CD4-positive, alpha-beta T cell treated with Interleukin-4 for 1 hour (primary cell): ENCODE data around the gene OFD1.
"Not testable (repeated sequence)": the region's sequence is repeated elsewhere in the genome, so short reads cannot be mapped to it uniquely, and the experiment has no call there.

Source experiments
- DNase-seq, 2 donors: peaks; one replicate each; pipeline ENCODE4 v3.0.0-alpha.2; 2020 to 2022

OFD1 gene

GRCh38 chrX:13703589-13703988 lies 31.0 kb upstream of the OFD1 start:
- DNase-seq, result no peak

GRCh38 chrX:13711141-13711540 lies 23.4 kb upstream of the OFD1 start:
- no peak for DNase-seq

GRCh38 chrX:13716455-13716854 lies 18.1 kb upstream of the OFD1 start:
- no peak for DNase-seq

GRCh38 chrX:13716905-13717304 lies 17.6 kb upstream of the OFD1 start:
- peak; percentile 61 to 74 for DNase-seq

- no peak for DNase-seq
Measured at GRCh38 chrX:13717700-13718472, 16.7 kb upstream of the OFD1 start.

GRCh38 chrX:13719192-13719856 lies 15.2 kb upstream of the OFD1 start:
- peak; percentile 47 to 58 for DNase-seq

GRCh38 chrX:13721371-13721770 lies 13.2 kb upstream of the OFD1 start:
- DNase-seq, result no peak

- DNase-seq, result no peak
Measured at GRCh38 chrX:13721819-13722519, 12.6 kb upstream of the OFD1 start.

- DNase-seq, result peak; percentile 61 to 73
Measured at GRCh38 chrX:13724878-13725277, 9.7 kb upstream of the OFD1 start.

GRCh38 chrX:13726583-13726982 lies 8.0 kb upstream of the OFD1 start:
- DNase-seq, result not testable (repeated sequence)

- DNase-seq, result not testable (repeated sequence)
Measured at GRCh38 chrX:13730523-13730922, 4.0 kb upstream of the OFD1 start.

- no peak for DNase-seq
Measured at GRCh38 chrX:13732246-13733067, 2.1 kb upstream of the OFD1 start.

- DNase-seq, result no peak
Measured at GRCh38 chrX:13733506-13733905, 1.0 kb upstream of the OFD1 start.

- DNase-seq, result no peak
Measured at GRCh38 chrX:13741695-13742094, 7.1 kb downstream of the OFD1 start.

GRCh38 chrX:13742397-13743176 lies 8.0 kb downstream of the OFD1 start:
- DNase-seq, result peak; percentile 73 to 87

GRCh38 chrX:13747836-13748235 lies 13.3 kb downstream of the OFD1 start:
- peak; percentile 37 to 54 for DNase-seq

GRCh38 chrX:13748486-13748885 lies 13.9 kb downstream of the OFD1 start:
- no peak for DNase-seq

GRCh38 chrX:13750204-13750603 lies 15.7 kb downstream of the OFD1 start:
- DNase-seq, result peak in 1 of 2 donors; percentile 66

GRCh38 chrX:13750812-13751211 lies 16.3 kb downstream of the OFD1 start:
- no peak for DNase-seq

GRCh38 chrX:13752141-13752540 lies 17.6 kb downstream of the OFD1 start:
- no peak for DNase-seq

- no peak for DNase-seq
Measured at GRCh38 chrX:13752646-13753045, 18.1 kb downstream of the OFD1 start.

GRCh38 chrX:13754765-13755164 lies 20.2 kb downstream of the OFD1 start:
- no peak for DNase-seq
